Measurements from ENCODE around the gene CPPED1.
"Not testable (repeated sequence)": the region's sequence is repeated elsewhere in the genome, so short reads cannot be mapped to it uniquely, and the experiment has no call there.

The CPPED1 gene

DNA sequence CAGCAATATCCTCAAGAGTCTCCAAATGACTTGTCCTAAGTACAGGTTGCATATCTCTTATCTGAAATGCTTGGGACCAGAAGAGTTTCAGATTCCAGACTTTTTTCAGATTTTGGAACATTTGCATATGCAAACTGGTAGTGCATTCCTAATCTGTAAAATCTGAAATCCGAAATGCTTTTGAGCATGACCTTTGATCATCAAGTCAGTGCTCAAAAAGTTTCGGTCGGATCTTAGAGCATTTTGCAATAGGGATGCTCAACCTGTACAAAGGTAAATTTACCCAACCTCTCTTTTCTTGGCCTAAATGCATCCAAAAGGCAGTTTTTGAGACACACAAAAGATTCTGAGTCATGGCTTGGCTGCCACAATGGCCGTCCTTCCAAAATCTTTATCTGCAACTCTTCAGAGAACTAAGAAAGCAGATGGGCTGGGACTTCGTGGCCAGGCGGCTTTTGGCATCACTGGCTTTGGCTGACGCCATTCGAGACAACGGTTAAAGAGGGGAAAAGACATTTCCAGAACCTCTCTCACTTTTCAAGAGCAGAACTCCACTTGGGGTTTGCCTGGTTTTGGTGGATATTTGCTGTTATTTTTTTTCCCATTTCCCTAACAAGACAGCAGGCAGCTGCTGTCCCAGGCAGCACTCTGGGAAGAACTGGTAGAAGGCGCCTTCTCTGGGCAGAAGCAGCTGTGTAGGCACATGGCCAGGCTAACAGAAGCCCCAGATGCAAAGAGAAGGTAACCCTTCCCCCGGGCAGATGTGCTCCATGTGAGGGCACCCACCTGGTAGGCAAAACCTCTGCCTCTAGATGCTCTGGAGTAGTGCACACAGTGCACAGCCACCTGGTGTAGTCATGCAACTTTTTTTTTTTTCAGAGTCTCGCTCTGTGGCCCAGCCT, 8.9 kb downstream of the CPPED1 start:
- TF ChIP-seq, protein P1, sequence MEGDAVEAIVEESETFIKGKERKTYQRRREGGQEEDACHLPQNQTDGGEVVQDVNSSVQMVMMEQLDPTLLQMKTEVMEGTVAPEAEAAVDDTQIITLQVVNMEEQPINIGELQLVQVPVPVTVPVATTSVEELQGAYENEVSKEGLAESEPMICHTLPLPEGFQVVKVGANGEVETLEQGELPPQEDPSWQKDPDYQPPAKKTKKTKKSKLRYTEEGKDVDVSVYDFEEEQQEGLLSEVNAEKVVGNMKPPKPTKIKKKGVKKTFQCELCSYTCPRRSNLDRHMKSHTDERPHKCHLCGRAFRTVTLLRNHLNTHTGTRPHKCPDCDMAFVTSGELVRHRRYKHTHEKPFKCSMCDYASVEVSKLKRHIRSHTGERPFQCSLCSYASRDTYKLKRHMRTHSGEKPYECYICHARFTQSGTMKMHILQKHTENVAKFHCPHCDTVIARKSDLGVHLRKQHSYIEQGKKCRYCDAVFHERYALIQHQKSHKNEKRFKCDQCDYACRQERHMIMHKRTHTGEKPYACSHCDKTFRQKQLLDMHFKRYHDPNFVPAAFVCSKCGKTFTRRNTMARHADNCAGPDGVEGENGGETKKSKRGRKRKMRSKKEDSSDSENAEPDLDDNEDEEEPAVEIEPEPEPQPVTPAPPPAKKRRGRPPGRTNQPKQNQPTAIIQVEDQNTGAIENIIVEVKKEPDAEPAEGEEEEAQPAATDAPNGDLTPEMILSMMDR (IDR thresholded peaks at IDR 0.05; ENCODE audit: low read depth, low read length, missing control alignments) = no peak

DNA sequence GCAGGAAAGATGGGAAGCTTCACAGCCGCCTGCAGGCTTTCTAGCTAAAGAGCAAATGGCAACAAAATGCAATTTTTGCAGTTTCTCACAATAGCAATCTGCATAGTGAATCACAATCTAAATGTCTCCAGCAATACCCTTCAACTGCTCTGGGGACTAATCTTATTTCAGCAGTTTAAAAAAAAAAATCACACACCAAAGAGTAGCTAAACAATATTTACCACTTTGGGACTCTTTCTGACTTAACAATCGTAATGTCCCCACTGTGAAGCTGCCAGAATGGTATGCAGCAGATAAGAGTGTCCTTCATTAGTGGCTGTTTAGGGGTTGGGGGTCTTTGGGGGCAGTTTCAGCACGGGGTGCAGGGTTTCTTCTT, 9.8 kb downstream of the CPPED1 start:
- H3K4me3 ChIP-seq (replicated peaks; ENCODE audit: low read depth, low read length) = no peak overlapping the region
- DNase-seq (ENCODE audit: extremely low read depth, low read depth) = no peak
- TF ChIP-seq, protein P1 (IDR thresholded peaks at IDR 0.05; ENCODE audit: low read depth, low read length, missing control alignments) = no peak

More for the DNA sequence above, 8.9 kb downstream of the CPPED1 start:
- H3K4me3 ChIP-seq (replicated peaks; ENCODE audit: low read depth, low read length) = no peak overlapping the region
- DNase-seq (ENCODE audit: extremely low read depth, low read depth) = no peak

DNA sequence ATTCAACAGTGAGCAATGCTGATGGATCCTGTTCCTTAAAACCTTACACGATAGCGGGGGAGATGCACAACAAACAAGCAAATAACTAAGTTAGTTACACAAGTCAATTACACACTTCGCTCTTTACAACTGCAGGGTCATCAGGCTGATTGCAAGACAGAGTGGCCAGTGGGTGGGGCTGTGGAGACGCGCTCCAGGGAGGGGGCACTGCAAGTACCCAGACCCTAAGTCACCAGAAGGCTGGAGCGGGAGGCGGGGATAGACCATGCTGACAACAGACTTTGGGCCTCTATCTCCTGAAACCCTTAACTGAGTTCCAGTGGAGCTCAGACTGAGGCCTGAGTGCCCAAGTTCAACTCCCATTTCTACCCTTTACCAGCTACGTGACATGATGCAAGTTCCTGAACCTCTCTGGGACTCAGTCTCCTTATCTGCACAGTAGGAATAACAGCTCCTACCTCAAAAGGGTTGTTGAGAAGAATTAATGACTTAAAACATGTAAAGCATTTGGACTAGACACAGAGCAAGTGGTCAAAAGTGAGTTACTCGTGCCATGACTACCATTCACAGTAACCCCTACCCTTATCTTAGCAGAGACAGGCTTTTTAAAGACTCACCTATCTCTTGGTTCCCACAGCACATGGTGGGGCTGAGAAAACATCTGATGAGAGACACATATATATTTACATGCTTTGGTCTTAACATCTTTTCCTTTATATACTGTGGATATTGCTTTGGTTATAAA, 10.4 kb downstream of the CPPED1 start:
- DNase-seq (ENCODE audit: extremely low read depth, low read depth) = no peak

DNA sequence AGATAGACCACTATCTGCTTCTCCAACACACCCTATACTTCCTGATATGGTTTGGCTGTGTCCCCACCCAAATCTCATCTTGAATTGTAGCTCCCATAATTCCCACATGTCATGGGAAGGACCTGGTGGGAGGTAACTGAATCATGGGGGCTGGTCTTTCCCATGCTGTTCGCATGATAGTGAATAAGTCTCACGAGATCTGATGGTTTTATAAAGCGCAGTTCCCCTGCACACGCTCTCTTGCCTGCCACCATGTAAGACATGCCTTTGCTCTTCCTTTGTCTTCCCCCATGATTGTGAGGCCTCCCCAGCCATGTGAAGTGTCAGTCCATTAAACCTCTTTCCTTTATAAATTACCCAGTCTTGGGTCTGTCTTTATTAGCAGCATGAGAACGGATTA, 11.2 kb downstream of the CPPED1 start:
- not testable (repeated sequence) for H3K4me3 ChIP-seq (replicated peaks; ENCODE audit: low read depth, low read length); DNase-seq (ENCODE audit: extremely low read depth, low read depth)

More for the DNA sequence above, 10.4 kb downstream of the CPPED1 start:
- no peak overlapping the region for H3K4me3 ChIP-seq (replicated peaks; ENCODE audit: low read depth, low read length)
- TF ChIP-seq, protein P1 (IDR thresholded peaks at IDR 0.05; ENCODE audit: low read depth, low read length, missing control alignments) = no peak

DNA sequence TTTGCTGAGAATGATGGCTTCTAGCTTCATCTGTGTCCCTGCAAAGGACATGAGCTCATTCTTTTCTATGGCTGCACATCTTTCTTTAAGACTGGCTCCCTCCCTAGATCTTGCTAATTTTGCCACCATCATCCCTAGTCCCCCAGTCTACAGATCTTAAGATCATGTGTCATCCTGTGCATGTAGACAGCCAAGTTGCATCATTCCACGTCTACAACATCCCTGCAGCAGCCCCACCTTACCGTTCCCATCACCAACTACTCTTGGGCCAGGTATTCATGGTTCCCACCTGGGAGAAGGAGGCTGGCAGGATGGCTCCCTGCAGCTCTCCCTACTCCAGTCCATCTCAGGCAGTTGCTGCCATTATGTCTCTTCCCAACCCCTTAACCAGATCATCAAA, 12.3 kb downstream of the CPPED1 start:
- DNase-seq (ENCODE audit: extremely low read depth, low read depth) = no peak
- no peak overlapping the region for H3K4me3 ChIP-seq (replicated peaks; ENCODE audit: low read depth, low read length)
- TF ChIP-seq, protein P1 (IDR thresholded peaks at IDR 0.05; ENCODE audit: low read depth, low read length, missing control alignments) = no peak

DNA sequence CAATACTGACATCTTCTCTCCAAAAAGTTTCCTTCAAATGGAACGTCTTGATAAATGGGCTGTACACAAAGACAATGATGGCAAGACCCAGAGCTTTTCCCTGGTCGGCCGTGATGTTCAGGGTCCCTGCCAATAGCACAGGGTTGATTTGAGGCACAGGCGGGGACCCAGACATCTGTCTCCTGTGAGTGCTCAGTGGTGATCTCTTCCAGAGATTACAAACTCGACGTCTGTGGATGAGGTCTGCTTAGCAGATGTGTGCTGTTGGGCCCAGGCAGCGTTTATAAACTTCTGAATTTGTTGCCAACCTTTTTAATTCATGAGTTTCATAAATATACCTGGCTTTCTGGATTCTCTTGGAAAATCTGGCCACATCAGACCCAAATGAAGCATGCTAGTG, 14.9 kb downstream of the CPPED1 start:
- TF ChIP-seq, protein P1 (IDR thresholded peaks at IDR 0.05; ENCODE audit: low read depth, low read length, missing control alignments) = no peak
- DNase-seq (ENCODE audit: extremely low read depth, low read depth) = no peak
- no peak overlapping the region for H3K4me3 ChIP-seq (replicated peaks; ENCODE audit: low read depth, low read length)

DNA sequence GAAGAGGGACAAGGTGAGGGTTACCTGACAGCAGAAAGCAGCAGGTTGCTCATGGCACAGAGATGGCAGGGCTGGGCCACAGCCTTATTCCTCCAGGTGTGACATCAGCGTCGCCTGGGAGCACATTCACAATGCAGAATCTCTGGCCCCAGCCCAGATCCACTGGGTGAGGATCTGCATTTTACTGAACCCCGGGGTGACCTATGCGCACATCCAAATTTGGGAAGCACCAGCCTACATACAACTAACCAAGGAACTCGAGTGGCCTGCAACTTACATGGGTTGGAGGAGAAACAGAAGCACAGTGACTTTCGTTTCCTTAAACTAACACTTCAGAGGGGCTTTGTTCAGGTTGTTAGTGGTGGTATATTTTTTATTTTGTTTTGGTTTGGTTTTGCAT, 17.6 kb downstream of the CPPED1 start:
- no peak for DNase-seq (ENCODE audit: extremely low read depth, low read depth)
- TF ChIP-seq, protein P1 (IDR thresholded peaks at IDR 0.05; ENCODE audit: low read depth, low read length, missing control alignments) = no peak
- H3K4me3 ChIP-seq (replicated peaks; ENCODE audit: low read depth, low read length) = no peak overlapping the region
